Liver (tissue), 9 donors: ENCODE results near the gene COL8A1. TPM values are rescaled to one million over a fixed set of nuclear protein-coding genes. Genes with fewer than 3 reads are reported as not detected.
A peak's percentile ranks its signal among the peaks of the same experiment; 100 is the strongest.

Experiments used
- DNase-seq: peaks from one replicate; pipeline ENCODE4 v3.0.0-alpha.2; 2017; ENCODE audit warnings: low spot score
- H3K27ac ChIP-seq, 2 donors: one replicate each; pipeline ENCODE4 v1.7.0; 2013; ENCODE audit warnings: inconsistent platforms in 2 of 2, low read length in 2 of 2, control low read depth in 1 of 2, low read depth in 1 of 2, mild to moderate bottlenecking in 1 of 2
- H3K27me3 ChIP-seq, 4 donors: one replicate each; pipeline versions ENCODE4 v1.6.1 to v1.7.0; 2013; ENCODE audit warnings: low read length in 3 of 4, inconsistent platforms in 1 of 4, mild to moderate bottlenecking in 1 of 4, moderate library complexity in 1 of 4; ENCODE audit not compliant: control insufficient read depth in 4 of 4, insufficient read depth in 4 of 4
- H3K36me3 ChIP-seq, 4 donors: one replicate each; pipeline versions ENCODE4 v1.6.1 to v1.7.0; 2013; ENCODE audit warnings: low read length in 3 of 4, mild to moderate bottlenecking in 3 of 4, low read depth in 1 of 4, moderate library complexity in 1 of 4; ENCODE audit not compliant: control insufficient read depth in 4 of 4, insufficient read depth in 3 of 4
- H3K4me1 ChIP-seq, 4 donors: one replicate each; pipeline versions ENCODE4 v1.6.1 to v1.7.0; 2013; ENCODE audit warnings: low read length in 3 of 4, mild to moderate bottlenecking in 3 of 4, moderate library complexity in 1 of 4; ENCODE audit not compliant: control insufficient read depth in 4 of 4, insufficient read depth in 4 of 4
- H3K4me3 ChIP-seq, 3 donors: one replicate each; pipeline versions ENCODE4 v1.6.1 to v1.7.0; 2013; ENCODE audit warnings: low read length in 3 of 3, control low read depth in 1 of 3, low read depth in 1 of 3, mild to moderate bottlenecking in 1 of 3
- H3K9ac ChIP-seq, 2 donors: one replicate each; pipeline ENCODE4 v1.7.0; 2013; ENCODE audit warnings: low read length in 2 of 2, mild to moderate bottlenecking in 2 of 2, moderate library complexity in 2 of 2, control low read depth in 1 of 2, low read depth in 1 of 2
- H3K9me3 ChIP-seq, 4 donors: one replicate each; pipeline versions ENCODE4 v1.6.1 to v1.7.0; 2013; ENCODE audit warnings: low read length in 3 of 4; ENCODE audit not compliant: control insufficient read depth in 4 of 4
- EGR1 ChIP-seq, 2 donors: IDR thresholded peaks; 2 replicates each; pipeline ENCODE4 v1.6.1; 2016 to 2018; ENCODE audit warnings: antibody characterized with exemption in 2 of 2, low read depth in 2 of 2
- FOXA1 ChIP-seq: IDR thresholded peaks from 2 replicates; pipeline ENCODE4 v1.6.1; 2016; ENCODE audit warnings: antibody characterized with exemption
- FOXA2 ChIP-seq: IDR thresholded peaks from 2 replicates; pipeline ENCODE4 v1.6.1; 2016; ENCODE audit warnings: antibody characterized with exemption
- GABPA ChIP-seq, 2 donors: IDR thresholded peaks in 1 of 2; conservative IDR thresholded peaks in 1 of 2; 2 replicates each; pipeline ENCODE4 v1.6.1; 2016; ENCODE audit warnings: antibody characterized with exemption in 2 of 2, mild to moderate bottlenecking in 1 of 2, moderate library complexity in 1 of 2
- HNF4A ChIP-seq, 2 donors: conservative IDR thresholded peaks; 2 replicates each; pipeline ENCODE4 v1.6.1; 2016; ENCODE audit warnings: antibody characterized with exemption in 2 of 2, mild to moderate bottlenecking in 2 of 2
- HNF4G ChIP-seq: IDR thresholded peaks from 2 replicates; pipeline ENCODE4 v1.6.1; 2016; ENCODE audit warnings: antibody characterized with exemption
- JUND ChIP-seq, 2 donors: IDR thresholded peaks; 2 replicates each; pipeline ENCODE4 v1.6.1; 2016; ENCODE audit warnings: antibody characterized with exemption in 2 of 2
- MAX ChIP-seq: IDR thresholded peaks from 2 replicates; pipeline ENCODE4 v1.6.1; 2016; ENCODE audit warnings: antibody characterized with exemption
- NR2F2 ChIP-seq: IDR thresholded peaks from 2 replicates; pipeline ENCODE4 v1.6.1; 2016; ENCODE audit warnings: antibody characterized with exemption
- RAD21 ChIP-seq, 2 donors: IDR thresholded peaks; 2 replicates each; pipeline ENCODE4 v1.6.1; 2016; ENCODE audit warnings: antibody characterized with exemption in 2 of 2, mild to moderate bottlenecking in 2 of 2
- REST ChIP-seq: IDR thresholded peaks from 2 replicates; pipeline ENCODE4 v1.6.1; 2016; ENCODE audit warnings: antibody characterized with exemption, mild to moderate bottlenecking
- RXRA ChIP-seq, 2 donors: IDR thresholded peaks; 2 replicates each; pipeline ENCODE4 v1.6.1; 2017 to 2018; ENCODE audit warnings: antibody characterized with exemption in 2 of 2, mild to moderate bottlenecking in 1 of 2
- SP1 ChIP-seq: IDR thresholded peaks from 2 replicates; pipeline ENCODE4 v1.6.1; 2018; ENCODE audit warnings: antibody characterized with exemption, mild to moderate bottlenecking
- TAF1 ChIP-seq: conservative IDR thresholded peaks from 2 replicates; pipeline ENCODE4 v1.6.1; 2016; ENCODE audit warnings: antibody characterized with exemption, mild to moderate bottlenecking
- YY1 ChIP-seq: IDR thresholded peaks from 2 replicates; pipeline ENCODE4 v1.6.1; 2016; ENCODE audit warnings: antibody characterized with exemption, mild to moderate bottlenecking
- WGBS: extraction: QIAGEN DNeasy Blood & Tissue Kit; methylation state at CpG from one replicate; pipeline ENCODE4 v1.1.7; 2013; 5-methylcytosine and 5-hydroxymethylcytosine counted together
- polyA plus RNA-seq, 2 donors: library from polyadenylated mRNA; stranded (reverse) in 1 of 2; unstranded in 1 of 2; fragments of 200-250 nt in 1 of 2; fragments of >200 nt in 1 of 2; fragmentation: Nextera tagmentation in 1 of 2; extraction: Ambion mirVana in 1 of 2; gene quantifications; one replicate each; pipeline versions ENCODE4 v1.2.1 to v1.2.3, GENCODE V29; 2013 to 2015
- total RNA-seq, 2 donors: library from RNA; depleted of rRNA; stranded (reverse); fragments of >200 nt; gene quantifications; one replicate each; pipeline ENCODE4 v1.2.3, GENCODE V29; 2014
- TF ChIP-seq, protein P1 (sequence below): IDR thresholded peaks from 2 replicates; pipeline ENCODE4 v1.6.1; 2016; ENCODE audit warnings: antibody characterized with exemption
- TF ChIP-seq, protein P2 (sequence below): fragments of 150-350 bp; IDR thresholded peaks from 2 replicates; pipeline ENCODE4 v1.5.1; 2017; ENCODE audit warnings: improper control_type of control experiment, low read depth, low read length; ENCODE audit not compliant: missing input control
- TF ChIP-seq, protein P3 (sequence below): IDR thresholded peaks from 2 replicates; pipeline ENCODE4 v1.6.1; 2016; ENCODE audit warnings: antibody characterized with exemption
- donor health status: healthy.
- donor health status: healthy.
- donor health status: healthy.
- donor health status: healthy.
- donor health status: healthy.

COL8A1 gene
- total and polyA plus RNA-seq, 4 donors: 0.14 to 2.2 (median 1.0) TPM

DNA sequence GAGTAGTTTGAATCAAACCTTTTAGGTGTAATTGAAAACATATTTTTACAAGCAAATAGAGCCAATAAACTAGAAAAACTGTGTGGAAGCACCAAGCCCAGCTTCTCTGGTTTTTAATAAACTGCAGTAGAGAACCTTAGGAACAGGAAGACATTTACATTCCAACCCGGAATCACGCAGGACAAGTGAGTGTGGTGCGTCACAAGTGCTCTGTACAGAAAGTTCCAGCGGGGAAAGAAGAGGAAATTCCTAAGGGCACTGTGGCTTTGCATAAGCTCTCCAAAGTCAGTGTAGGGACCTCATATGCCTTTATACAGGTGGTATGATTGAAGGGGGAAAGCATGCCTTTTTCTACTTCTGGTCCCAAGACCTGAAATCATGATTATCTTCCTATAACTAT, 21.6 kb downstream of the COL8A1 start:
- Histone ChIP-seq H3K4me3 (no peak overlapping the region), H3K27me3 (peaks cover 0 to 6% (median 1%) of the 10 kb centered on the region in 4 donors), H3K27ac (no peak overlapping the region), H3K9me3 (no peaks in the 10 kb centered on the region), H3K4me1 (no peaks in the 10 kb centered on the region), H3K9ac (no peak overlapping the region), H3K36me3 (no peaks in the 10 kb centered on the region)
- DNase-seq: no peak
- 62% methylated on average over 4 of the region's 4 CpGs for WGBS
- TF ChIP-seq SP1 (peak; percentile 66), MAX (no peak)

DNA sequence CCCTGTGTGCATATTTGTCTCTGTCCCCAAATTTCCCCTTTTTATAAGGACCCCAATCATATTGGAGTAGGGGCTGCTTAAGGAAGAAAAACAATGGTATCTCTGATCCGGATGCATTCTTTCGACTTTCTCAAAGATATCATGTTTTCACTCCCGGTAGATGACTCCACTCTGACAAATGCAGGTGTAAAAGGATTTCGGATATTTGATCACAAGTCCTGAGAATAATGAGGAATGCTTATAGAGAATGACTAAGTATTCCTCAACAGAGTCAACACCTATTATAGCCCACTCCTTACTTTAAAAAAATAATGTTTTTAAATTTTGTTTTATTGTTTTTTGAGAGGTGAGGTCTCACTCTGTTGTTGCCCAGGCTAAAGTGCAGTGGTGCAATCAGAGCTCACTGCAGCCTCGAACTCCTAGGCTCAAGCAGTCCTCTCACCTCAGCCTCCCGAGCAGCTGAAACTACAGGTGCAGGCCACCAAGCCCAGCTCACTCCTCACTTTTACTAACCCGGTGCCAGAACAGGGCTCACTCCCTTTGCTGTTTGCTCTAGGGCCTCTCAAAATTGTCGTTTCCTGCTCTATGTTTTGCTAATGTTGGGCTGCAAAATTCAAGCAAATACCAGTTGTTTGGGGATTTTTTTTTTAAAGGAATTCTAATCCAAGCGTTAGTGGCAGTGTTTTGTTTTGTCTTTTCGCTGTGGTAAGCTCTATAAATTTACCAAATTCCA, 24.6 kb downstream of the COL8A1 start:
- TF ChIP-seq NR2F2: no peak
- TF ChIP-seq HNF4A (conservative IDR thresholded peaks at IDR 0.05): no peak
- TF ChIP-seq HNF4G: no peak
- TF ChIP-seq YY1: no peak
- TF ChIP-seq FOXA1: no peak
- TF ChIP-seq, protein P1, sequence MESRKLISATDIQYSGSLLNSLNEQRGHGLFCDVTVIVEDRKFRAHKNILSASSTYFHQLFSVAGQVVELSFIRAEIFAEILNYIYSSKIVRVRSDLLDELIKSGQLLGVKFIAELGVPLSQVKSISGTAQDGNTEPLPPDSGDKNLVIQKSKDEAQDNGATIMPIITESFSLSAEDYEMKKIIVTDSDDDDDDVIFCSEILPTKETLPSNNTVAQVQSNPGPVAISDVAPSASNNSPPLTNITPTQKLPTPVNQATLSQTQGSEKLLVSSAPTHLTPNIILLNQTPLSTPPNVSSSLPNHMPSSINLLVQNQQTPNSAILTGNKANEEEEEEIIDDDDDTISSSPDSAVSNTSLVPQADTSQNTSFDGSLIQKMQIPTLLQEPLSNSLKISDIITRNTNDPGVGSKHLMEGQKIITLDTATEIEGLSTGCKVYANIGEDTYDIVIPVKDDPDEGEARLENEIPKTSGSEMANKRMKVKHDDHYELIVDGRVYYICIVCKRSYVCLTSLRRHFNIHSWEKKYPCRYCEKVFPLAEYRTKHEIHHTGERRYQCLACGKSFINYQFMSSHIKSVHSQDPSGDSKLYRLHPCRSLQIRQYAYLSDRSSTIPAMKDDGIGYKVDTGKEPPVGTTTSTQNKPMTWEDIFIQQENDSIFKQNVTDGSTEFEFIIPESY: no peak
- no peak for TF ChIP-seq REST
- TF ChIP-seq FOXA2: no peak
- no peak for TF ChIP-seq TAF1
- no peak for TF ChIP-seq JUND (IDR thresholded peaks at IDR 0.05)
- TF ChIP-seq SP1: no peak
- no peak for TF ChIP-seq EGR1 (IDR thresholded peaks at IDR 0.05; ENCODE audit: low read depth in 2 of 2)
- no peak for TF ChIP-seq RXRA (IDR thresholded peaks at IDR 0.05)
- TF ChIP-seq RAD21 (IDR thresholded peaks at IDR 0.05): no peak
- TF ChIP-seq, protein P2, sequence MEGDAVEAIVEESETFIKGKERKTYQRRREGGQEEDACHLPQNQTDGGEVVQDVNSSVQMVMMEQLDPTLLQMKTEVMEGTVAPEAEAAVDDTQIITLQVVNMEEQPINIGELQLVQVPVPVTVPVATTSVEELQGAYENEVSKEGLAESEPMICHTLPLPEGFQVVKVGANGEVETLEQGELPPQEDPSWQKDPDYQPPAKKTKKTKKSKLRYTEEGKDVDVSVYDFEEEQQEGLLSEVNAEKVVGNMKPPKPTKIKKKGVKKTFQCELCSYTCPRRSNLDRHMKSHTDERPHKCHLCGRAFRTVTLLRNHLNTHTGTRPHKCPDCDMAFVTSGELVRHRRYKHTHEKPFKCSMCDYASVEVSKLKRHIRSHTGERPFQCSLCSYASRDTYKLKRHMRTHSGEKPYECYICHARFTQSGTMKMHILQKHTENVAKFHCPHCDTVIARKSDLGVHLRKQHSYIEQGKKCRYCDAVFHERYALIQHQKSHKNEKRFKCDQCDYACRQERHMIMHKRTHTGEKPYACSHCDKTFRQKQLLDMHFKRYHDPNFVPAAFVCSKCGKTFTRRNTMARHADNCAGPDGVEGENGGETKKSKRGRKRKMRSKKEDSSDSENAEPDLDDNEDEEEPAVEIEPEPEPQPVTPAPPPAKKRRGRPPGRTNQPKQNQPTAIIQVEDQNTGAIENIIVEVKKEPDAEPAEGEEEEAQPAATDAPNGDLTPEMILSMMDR: no peak
- TF ChIP-seq, protein P3, sequence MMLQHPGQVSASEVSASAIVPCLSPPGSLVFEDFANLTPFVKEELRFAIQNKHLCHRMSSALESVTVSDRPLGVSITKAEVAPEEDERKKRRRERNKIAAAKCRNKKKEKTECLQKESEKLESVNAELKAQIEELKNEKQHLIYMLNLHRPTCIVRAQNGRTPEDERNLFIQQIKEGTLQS: no peak
- no peak for TF ChIP-seq GABPA (IDR thresholded peaks at IDR 0.05 in 1 of 2, conservative IDR thresholded peaks at IDR 0.05 in 1 of 2)
- Histone ChIP-seq H3K27me3 (peaks cover 0 to 6% (median 1%) of the 10 kb centered on the region in 4 donors), H3K9ac (no peak overlapping the region), H3K4me3 (no peak overlapping the region), H3K27ac (no peak overlapping the region), H3K9me3 (no peaks in the 10 kb centered on the region), H3K4me1 (no peaks in the 10 kb centered on the region), H3K36me3 (no peaks in the 10 kb centered on the region)
- 69% methylated on average over 10 of the region's 10 CpGs for WGBS
- no peak for DNase-seq
